CD4-positive, CD25-positive, alpha-beta regulatory T cell (primary cell): ENCODE data around the gene ANKRD23. TPM values are rescaled to one million over a fixed set of nuclear protein-coding genes. Genes with fewer than 3 reads are reported as not detected.

Experiments
- ATAC-seq, 2 donors: fragments of 150-1000 bp; cut with Tn5 transposase; one replicate each; pipeline ENCODE4 v1.10.0; 2021; ENCODE audit warnings: low read depth in 2 of 2, moderate number of reproducible peaks in 2 of 2, moderate library complexity in 1 of 2
- DNase-seq, 3 donors: peaks; one replicate each; pipeline versions ENCODE4 v3.0.0 to v3.0.0-alpha.2; 2012 to 2022; ENCODE audit warnings: mixed read lengths in 1 of 3
- H3K27ac ChIP-seq: one replicate; pipeline ENCODE4 v1.7.0; 2013; ENCODE audit warnings: mild to moderate bottlenecking, low read length; ENCODE audit not compliant: insufficient read depth, poor library complexity, severe bottlenecking
- H3K27me3 ChIP-seq: one replicate; pipeline ENCODE4 v1.7.0; 2013; ENCODE audit warnings: low read length; ENCODE audit not compliant: control insufficient read depth, insufficient read depth
- H3K36me3 ChIP-seq: one replicate; pipeline ENCODE4 v1.7.0; 2013; ENCODE audit warnings: mild to moderate bottlenecking, low read length, moderate library complexity; ENCODE audit not compliant: control insufficient read depth, insufficient read depth
- H3K4me1 ChIP-seq: 2 replicates; pipeline ENCODE4 v1.7.0; 2013; ENCODE audit warnings: mild to moderate bottlenecking, low read length; ENCODE audit not compliant: insufficient read depth, control insufficient read depth, poor library complexity, severe bottlenecking
- H3K4me3 ChIP-seq: one replicate; pipeline ENCODE4 v1.7.0; 2013; ENCODE audit warnings: low read depth, mild to moderate bottlenecking, low read length, moderate library complexity
- H3K9me3 ChIP-seq, 2 experiments: 1 replicate in 1 of 2; 2 replicates in 1 of 2; pipeline ENCODE4 v1.7.0; 2013; ENCODE audit warnings: low read length in 2 of 2, mild to moderate bottlenecking in 1 of 2, moderate library complexity in 1 of 2; ENCODE audit not compliant: control insufficient read depth in 2 of 2
- H3K27ac Mint-ChIP-seq, 3 donors: one replicate each; pipeline ENCODE4 v1.8.0; 2020 to 2022; ENCODE audit warnings: mild to moderate bottlenecking in 3 of 3, mixed read lengths in 3 of 3, moderate library complexity in 2 of 3
- H3K27me3 Mint-ChIP-seq: one replicate; pipeline ENCODE4 v1.8.0; 2022; ENCODE audit warnings: mild to moderate bottlenecking, mixed read lengths
- H3K36me3 Mint-ChIP-seq: one replicate; pipeline ENCODE4 v1.8.0; 2020; ENCODE audit warnings: mixed read lengths
- H3K4me1 Mint-ChIP-seq, 4 donors: one replicate each; pipeline ENCODE4 v1.8.0; 2020 to 2022; ENCODE audit warnings: mixed read lengths in 4 of 4, mild to moderate bottlenecking in 1 of 4
- H3K4me3 Mint-ChIP-seq, 4 donors: one replicate each; pipeline ENCODE4 v1.8.0; 2020 to 2022; ENCODE audit warnings: mild to moderate bottlenecking in 4 of 4, mixed read lengths in 4 of 4, moderate library complexity in 3 of 4
- H3K9me3 Mint-ChIP-seq, 7 donors: one replicate each; pipeline ENCODE4 v1.8.0; 2020 to 2022; ENCODE audit warnings: mixed read lengths in 7 of 7, mild to moderate bottlenecking in 3 of 7, moderate library complexity in 2 of 7
- polyA plus RNA-seq, 4 donors: library from polyadenylated mRNA; unstranded; fragments of 300-500 nt; fragmentation: Illumina TruSeq; gene quantifications; one replicate each; pipeline ENCODE4 v1.2.3, GENCODE V29; 2021
- total RNA-seq: library from RNA; stranded (reverse); gene quantifications from one replicate; pipeline ENCODE4 v1.2.3, GENCODE V29; 2022

ANKRD23 gene
- total and polyA plus RNA-seq, 5 donors from 2014 or later: 0.68 to 16.4 (median 0.93) TPM

DNA sequence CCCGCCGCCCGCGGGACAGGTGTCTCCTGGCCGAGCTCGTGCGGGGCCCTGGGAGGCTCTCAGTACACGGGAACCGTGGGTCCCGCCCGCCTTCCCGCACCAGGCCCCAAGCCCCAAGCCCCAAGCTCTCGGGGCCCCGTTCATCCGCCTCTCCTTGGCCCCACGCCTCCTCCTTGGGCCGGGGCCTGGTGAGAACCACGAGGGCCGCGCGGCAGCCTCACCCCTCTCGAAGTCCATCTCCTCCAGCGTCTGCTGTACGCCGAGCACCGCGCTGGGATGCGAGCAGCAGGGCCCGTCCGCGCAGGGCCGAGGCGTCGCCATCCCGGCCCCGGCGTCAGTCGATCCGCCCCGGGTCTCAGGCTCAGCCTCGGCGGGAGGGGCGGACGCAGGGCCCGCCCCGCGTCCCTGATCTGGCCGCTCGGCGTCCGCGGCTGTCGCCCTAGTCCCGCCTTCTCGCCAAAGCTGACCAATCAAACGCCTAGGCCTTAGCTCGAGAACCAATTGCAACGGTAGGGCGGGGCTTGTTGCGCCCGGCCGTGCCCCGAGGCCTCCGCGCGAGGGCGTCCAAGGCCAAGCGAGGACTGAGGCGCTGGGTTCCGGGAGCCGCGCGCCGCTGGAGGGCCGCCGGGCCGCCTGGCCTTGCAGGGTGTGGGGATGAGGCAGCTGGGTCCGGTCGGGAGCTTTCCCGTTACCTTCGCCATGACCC lies 14.0 kb upstream of the ANKRD23 start, which contains the start of gene ANKRD39:
TSS of gene ANKRD39 (minus strand) at position 350 of the 706 bp plus-strand sequence. CDS start at position 321, 29 bp downstream.
- peaks cover 0 to 1% (median 0%) of the 10 kb centered on the region in 7 donors for H3K9me3 Mint-ChIP-seq
- Histone ChIP-seq H3K27ac (peak within 1 kb of the TSS; percentile 81), H3K9me3 (no peaks in the 10 kb centered on the region), H3K36me3 (peaks cover 20% of the 10 kb centered on the region), H3K27me3 (no peaks in the 10 kb centered on the region), H3K4me1 (peaks cover 37% of the 10 kb centered on the region), H3K4me3 (peak within 1 kb of the TSS; percentile 82)
- H3K4me1 Mint-ChIP-seq: peaks cover 16 to 50% (median 33%) of the 10 kb centered on the region in 4 donors
- H3K4me3 Mint-ChIP-seq: peak within 1 kb of the TSS; percentile 91 to 99 (median 94)
- ATAC-seq (peak; percentile 93 to 95), DNase-seq (peak; percentile 95 to 99 (median 98))
- H3K36me3 Mint-ChIP-seq: peaks cover 12% of the 10 kb centered on the region
- H3K27ac Mint-ChIP-seq: peak within 1 kb of the TSS; percentile 87 to 94 (median 88)
- H3K27me3 Mint-ChIP-seq: no peaks in the 10 kb centered on the region

DNA sequence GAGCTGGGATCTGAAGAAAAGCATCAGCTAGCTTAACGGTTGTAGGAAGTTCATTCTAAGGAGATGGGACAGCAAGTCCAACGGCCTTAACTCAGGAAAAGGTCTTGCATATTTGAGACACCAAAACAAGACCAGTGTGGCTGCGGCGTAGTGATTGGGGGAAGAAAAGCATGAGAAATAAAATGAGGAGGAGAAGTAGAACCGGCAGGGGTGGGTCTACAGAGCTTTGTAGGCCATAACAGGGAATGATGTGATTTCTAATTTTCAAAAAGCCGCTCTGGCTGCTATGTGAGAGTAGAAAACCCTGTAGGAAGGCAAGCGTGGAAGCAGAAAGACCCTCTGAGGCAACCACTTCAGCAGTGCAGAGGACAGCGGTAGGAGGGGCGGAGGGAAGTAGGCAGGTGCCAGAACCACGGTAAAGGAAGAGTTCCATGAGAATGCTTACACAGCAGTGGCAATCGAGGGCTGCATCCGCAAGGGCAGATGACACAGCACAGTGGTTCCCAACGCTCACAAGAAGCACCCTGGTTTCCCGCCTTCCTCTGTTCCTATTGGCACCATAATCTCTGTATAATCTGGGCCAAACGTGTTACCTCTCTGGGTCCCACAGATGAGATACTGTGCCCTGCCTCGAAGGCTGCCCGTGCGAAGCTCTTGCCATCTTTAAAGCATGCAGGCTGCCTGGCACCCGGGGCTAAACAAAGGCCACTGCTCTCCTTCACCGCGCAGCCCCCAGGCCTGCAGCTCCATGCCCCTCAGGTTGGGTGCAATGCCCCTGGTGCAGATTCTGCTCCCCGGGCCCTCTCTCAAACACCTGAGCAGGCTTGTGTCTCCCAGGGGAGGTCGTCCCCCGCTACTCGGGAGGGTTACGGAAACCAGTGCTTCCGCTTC lies 13.2 kb upstream of the ANKRD23 start:
- Histone ChIP-seq H3K9me3 (no peaks in the 10 kb centered on the region), H3K27me3 (no peaks in the 10 kb centered on the region), H3K36me3 (peaks cover 24% of the 10 kb centered on the region), H3K27ac (peak overlapping the region; percentile 81), H3K4me3 (peak overlapping the region; percentile 82), H3K4me1 (peaks cover 37% of the 10 kb centered on the region)
- Mint-ChIP-seq H3K4me1 (peaks cover 16 to 52% (median 34%) of the 10 kb centered on the region in 4 donors), H3K27ac (peak overlapping the region; percentile 87 to 94 (median 88)), H3K9me3 (no peaks in the 10 kb centered on the region), H3K27me3 (no peaks in the 10 kb centered on the region), H3K4me3 (peak overlapping the region; percentile 91 to 99 (median 94)), H3K36me3 (peaks cover 14% of the 10 kb centered on the region)
- ATAC-seq (no peak), DNase-seq (peak in 1 of 3 donors; percentile 69)

DNA sequence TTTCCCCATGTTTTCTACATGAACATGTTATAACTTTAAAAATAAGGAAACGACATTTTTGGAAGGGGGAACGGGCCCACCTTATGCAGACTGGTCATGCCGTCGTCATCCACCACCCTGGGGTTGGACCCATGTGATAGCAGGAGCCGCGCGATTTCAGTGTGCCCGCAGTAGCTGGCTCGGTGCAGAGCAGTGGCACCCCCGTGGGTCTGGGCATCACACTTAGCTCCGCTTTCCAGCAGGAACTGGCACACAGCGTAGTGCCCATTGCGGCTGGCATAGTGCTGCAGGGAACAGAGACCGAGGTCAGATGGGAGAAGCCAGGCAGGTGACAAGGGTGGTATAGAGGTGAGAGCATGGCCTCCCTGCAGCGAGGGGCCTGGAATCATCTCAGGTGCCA lies 9.5 kb upstream of the ANKRD23 start:
- Mint-ChIP-seq H3K27ac (no peak overlapping the region), H3K9me3 (no peaks in the 10 kb centered on the region), H3K4me3 (peak overlapping the region in 2 of 4 donors; percentile 61 to 66), H3K36me3 (peaks cover 17% of the 10 kb centered on the region), H3K4me1 (peaks cover 15 to 39% (median 22%) of the 10 kb centered on the region in 4 donors), H3K27me3 (no peaks in the 10 kb centered on the region)
- Histone ChIP-seq H3K4me3 (no peak overlapping the region), H3K4me1 (peaks cover 18% of the 10 kb centered on the region), H3K27ac (no peak overlapping the region), H3K36me3 (peaks cover 47% of the 10 kb centered on the region), H3K27me3 (no peaks in the 10 kb centered on the region), H3K9me3 (no peaks in the 10 kb centered on the region)
- no peak for ATAC-seq
- DNase-seq: no peak

DNA sequence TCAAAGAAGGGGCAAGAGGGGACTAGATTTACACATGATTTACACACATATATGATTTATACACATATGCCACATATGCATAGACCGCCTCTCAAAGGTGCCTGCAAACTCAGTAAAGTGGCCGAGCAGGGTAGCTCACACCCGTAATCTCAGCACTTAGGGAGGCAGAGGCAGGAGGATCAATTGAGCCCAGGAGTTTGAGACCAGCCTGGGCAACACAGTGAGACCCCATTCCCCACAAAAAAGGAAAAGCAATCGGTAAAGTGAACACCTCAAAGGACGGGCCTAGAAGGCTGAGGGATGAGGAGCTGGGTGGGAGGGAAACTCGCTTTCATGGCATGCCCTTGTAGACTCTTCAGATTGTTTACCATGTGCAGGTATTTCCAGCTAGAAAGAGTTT lies 8.8 kb upstream of the ANKRD23 start:
- H3K36me3 ChIP-seq: peaks cover 54% of the 10 kb centered on the region
- H3K27me3 Mint-ChIP-seq: no peaks in the 10 kb centered on the region
- peaks cover 16 to 42% (median 22%) of the 10 kb centered on the region in 4 donors for H3K4me1 Mint-ChIP-seq
- no peak overlapping the region for H3K27ac ChIP-seq
- H3K4me3 ChIP-seq: no peak overlapping the region
- H3K9me3 Mint-ChIP-seq: no peaks in the 10 kb centered on the region
- no peak for DNase-seq
- H3K36me3 Mint-ChIP-seq: peaks cover 22% of the 10 kb centered on the region
- no peaks in the 10 kb centered on the region for H3K9me3 ChIP-seq
- H3K4me1 ChIP-seq: peaks cover 18% of the 10 kb centered on the region
- no peak overlapping the region for H3K27ac Mint-ChIP-seq
- peak overlapping the region in 1 of 4 donors; percentile 66 for H3K4me3 Mint-ChIP-seq
- ATAC-seq: no peak
- no peaks in the 10 kb centered on the region for H3K27me3 ChIP-seq

DNA sequence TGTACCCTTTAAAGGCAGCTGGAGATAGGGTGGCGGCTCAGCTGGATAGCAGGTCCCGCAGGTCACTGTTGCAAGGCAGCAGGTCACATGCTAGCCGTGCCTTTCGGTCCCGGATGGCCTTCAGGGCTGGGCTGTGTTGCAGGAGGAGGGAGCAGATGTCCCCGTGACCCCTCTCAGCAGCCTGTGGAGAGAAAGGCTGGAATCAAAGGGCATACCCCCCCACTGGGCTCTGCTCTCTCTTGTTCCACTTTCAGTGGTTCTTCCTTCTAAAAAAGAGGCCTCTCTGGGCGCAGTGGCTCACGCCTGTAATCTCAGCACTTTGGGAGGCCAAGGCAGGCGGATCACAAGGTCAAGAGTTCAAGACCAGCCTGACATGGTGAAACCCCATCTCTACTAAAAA lies 4.4 kb upstream of the ANKRD23 start:
- no peak overlapping the region for H3K4me3 ChIP-seq
- no peaks in the 10 kb centered on the region for H3K9me3 Mint-ChIP-seq
- no peak overlapping the region for H3K27ac Mint-ChIP-seq
- no peak overlapping the region for H3K4me3 Mint-ChIP-seq
- no peaks in the 10 kb centered on the region for H3K27me3 ChIP-seq
- H3K4me1 Mint-ChIP-seq: peaks cover 0 to 12% (median 7%) of the 10 kb centered on the region in 4 donors
- no peak overlapping the region for H3K27ac ChIP-seq
- no peaks in the 10 kb centered on the region for H3K27me3 Mint-ChIP-seq
- H3K36me3 ChIP-seq: peaks cover 53% of the 10 kb centered on the region
- peaks cover 23% of the 10 kb centered on the region for H3K36me3 Mint-ChIP-seq
- no peaks in the 10 kb centered on the region for H3K4me1 ChIP-seq
- H3K9me3 ChIP-seq: no peaks in the 10 kb centered on the region
- no peak for DNase-seq
- ATAC-seq: no peak

DNA sequence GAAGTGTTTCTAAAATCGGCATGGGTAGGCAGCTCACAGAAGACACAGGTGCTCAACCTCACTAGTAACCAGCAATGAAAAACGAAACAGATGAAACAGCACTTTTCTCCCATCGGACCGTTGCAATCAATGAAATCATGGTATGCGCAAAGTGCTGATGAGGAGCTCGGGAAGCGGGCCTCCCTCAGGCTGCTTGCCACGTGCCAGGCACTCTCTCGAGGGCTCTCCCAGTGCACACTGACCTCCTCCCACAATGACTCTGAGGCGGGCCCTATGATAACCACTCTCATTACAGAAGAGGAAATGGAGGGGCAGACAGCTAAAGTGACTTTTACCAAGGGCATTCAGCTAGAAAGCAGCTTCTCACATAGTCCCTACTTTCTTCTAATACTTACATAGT lies 3.8 kb upstream of the ANKRD23 start:
- Histone ChIP-seq H3K27ac (no peak overlapping the region), H3K9me3 (no peaks in the 10 kb centered on the region), H3K36me3 (peaks cover 46% of the 10 kb centered on the region), H3K27me3 (no peaks in the 10 kb centered on the region), H3K4me3 (no peak overlapping the region), H3K4me1 (no peaks in the 10 kb centered on the region)
- H3K36me3 Mint-ChIP-seq: peaks cover 16% of the 10 kb centered on the region
- peaks cover 0 to 6% (median 4%) of the 10 kb centered on the region in 4 donors for H3K4me1 Mint-ChIP-seq
- H3K4me3 Mint-ChIP-seq: no peak overlapping the region
- H3K27ac Mint-ChIP-seq: no peak overlapping the region
- no peaks in the 10 kb centered on the region for H3K9me3 Mint-ChIP-seq
- H3K27me3 Mint-ChIP-seq: no peaks in the 10 kb centered on the region
- ATAC-seq: no peak
- no peak for DNase-seq

DNA sequence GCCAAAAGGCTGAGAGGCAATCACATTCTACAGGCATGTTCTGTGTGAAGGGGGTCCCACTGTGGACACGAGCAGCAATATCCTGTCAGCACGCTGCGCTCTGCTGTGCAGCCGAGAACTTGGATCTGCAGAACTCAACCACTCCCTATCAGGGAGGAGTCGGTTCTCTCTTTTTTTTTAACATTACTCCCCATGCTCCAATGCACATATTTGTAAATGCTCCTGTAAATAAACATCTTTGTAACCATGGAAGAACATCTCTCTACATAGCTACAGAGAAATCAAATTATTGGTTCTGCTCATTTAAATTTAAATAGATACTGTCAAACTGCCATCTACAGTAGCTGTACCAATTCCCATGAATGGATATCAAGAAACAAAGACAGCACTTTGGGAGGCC lies 3.0 kb upstream of the ANKRD23 start:
- Histone ChIP-seq H3K27ac (no peak overlapping the region), H3K27me3 (no peaks in the 10 kb centered on the region), H3K36me3 (peaks cover 40% of the 10 kb centered on the region), H3K4me3 (no peak overlapping the region), H3K9me3 (no peaks in the 10 kb centered on the region), H3K4me1 (no peaks in the 10 kb centered on the region)
- no peak overlapping the region for H3K4me3 Mint-ChIP-seq
- no peaks in the 10 kb centered on the region for H3K27me3 Mint-ChIP-seq
- DNase-seq: no peak
- no peak for ATAC-seq
- peaks cover 0 to 6% (median 3%) of the 10 kb centered on the region in 4 donors for H3K4me1 Mint-ChIP-seq
- no peak overlapping the region for H3K27ac Mint-ChIP-seq
- H3K36me3 Mint-ChIP-seq: peaks cover 13% of the 10 kb centered on the region
- H3K9me3 Mint-ChIP-seq: no peaks in the 10 kb centered on the region
